GM12878 (cell line): ENCODE measurements around the gene BNC2. TPM values are rescaled to one million over a fixed set of nuclear protein-coding genes. Genes with fewer than 3 reads are reported as not detected.

Source experiments
- ATAC-seq: fragments of 200-7000 bp; cut with Tn5 transposase; 3 replicates; pipeline ENCODE4 v1.9.1; 2020; ENCODE audit warnings: mild to moderate bottlenecking, moderate library complexity
- BruUV-seq: library from RNA; stranded (reverse); fragments of 400-500 nt; replicated peaks from 2 replicates; lab custom pipeline; 2021; lab: Mats Ljungman, UMichigan
- CTCF ChIA-PET: fragments of 300-600 bp; sonication (Branson Sonifier 250); formaldehyde crosslinking; extraction: SDS; loops from one replicate; lab custom pipeline; 2021; ENCODE audit warnings: inconsistent platforms; lab: Yijun Ruan, JAX
- POLR2A ChIA-PET: fragments of 350-600 bp; formaldehyde crosslinking; extraction: SDS; loops from one replicate; lab custom pipeline; 2021; ENCODE audit warnings: inconsistent platforms; lab: Charles Lee
- RAD21 ChIA-PET: fragments of 300-600 bp; sonication (Branson Sonifier 250); formaldehyde crosslinking; loops from one replicate; lab custom pipeline; 2023; ENCODE audit warnings: antibody characterized with exemption; ENCODE audit not compliant: unreplicated experiment; lab: Charles Lee
- SMC1A ChIA-PET: fragments of 300-600 bp; sonication (Branson Sonifier 250); formaldehyde crosslinking; loops from one replicate; lab custom pipeline; 2023; ENCODE audit not compliant: unreplicated experiment, uncharacterized antibody; lab: Charles Lee
- DNase-seq: peaks from one replicate; pipeline ENCODE4 v3.0.0-alpha.2; 2011; ENCODE audit warnings: low read depth, low spot score
- FAIRE-seq: peaks from 3 replicates; lab custom pipeline; 2011; peaks lifted over from hg19 to GRCh38; lab: Jason Lieb, UNC
- H2AFZ ChIP-seq: 2 replicates; pipeline ENCODE4 v1.6.0; 2011; ENCODE audit warnings: low read depth, low read length, control low read depth; ENCODE audit not compliant: control insufficient read depth
- H3K27ac ChIP-seq: 2 replicates; pipeline ENCODE4 v1.5.1; 2011; ENCODE audit warnings: control low read depth; ENCODE audit not compliant: control insufficient read depth, insufficient read depth
- H3K27me3 ChIP-seq, 2 experiments: replicated peaks in 1 of 2; 2 replicates each; pipeline versions ENCODE4 v1.6.0 to v1.6.1; 2011; ENCODE audit warnings: low read length in 1 of 2; ENCODE audit not compliant: control insufficient read depth in 2 of 2, insufficient read depth in 2 of 2
- H3K36me3 ChIP-seq, 2 experiments: 2 replicates each; pipeline ENCODE4 v1.5.1; 2011; ENCODE audit warnings: low read length in 1 of 2; ENCODE audit not compliant: control insufficient read depth in 2 of 2, insufficient read depth in 2 of 2
- H3K4me1 ChIP-seq: 2 replicates; pipeline ENCODE4 v1.6.1; 2011; ENCODE audit warnings: mild to moderate bottlenecking, low read length, moderate library complexity, mixed read lengths; ENCODE audit not compliant: control insufficient read depth, insufficient read depth
- H3K4me2 ChIP-seq: 2 replicates; pipeline ENCODE4 v1.6.0; 2011; ENCODE audit warnings: control low read depth; ENCODE audit not compliant: control insufficient read depth, insufficient read depth
- H3K4me3 ChIP-seq: fragments of 200-600 bp; sonication (generic); 2 replicates; pipeline ENCODE4 v1.5.1; 2016
- H3K79me2 ChIP-seq: 2 replicates; pipeline ENCODE4 v1.6.0; 2011; ENCODE audit warnings: low read length; ENCODE audit not compliant: control insufficient read depth, insufficient read depth
- H3K9ac ChIP-seq: 2 replicates; pipeline ENCODE4 v1.8.0; 2011; ENCODE audit warnings: low read length, control low read depth, mixed read lengths; ENCODE audit not compliant: control insufficient read depth, insufficient read depth
- H3K9me3 ChIP-seq: replicated peaks from 3 replicates; pipeline ENCODE4 v1.5.1; 2011; ENCODE audit warnings: mild to moderate bottlenecking, low read length; ENCODE audit not compliant: control insufficient read depth, insufficient read depth
- H4K20me1 ChIP-seq: 2 replicates; pipeline ENCODE4 v1.6.0; 2011; ENCODE audit not compliant: control insufficient read depth, insufficient read depth
- EP300 ChIP-seq, 2 experiments: fragments of 150-350 bp in 1 of 2; IDR thresholded peaks; 2 replicates each; pipeline ENCODE4 v1.6.1; 2011 to 2012; ENCODE audit warnings: low read depth in 2 of 2, low read length in 2 of 2, borderline replicate concordance in 1 of 2, improper control_type of control experiment in 1 of 2, inconsistent platforms in 1 of 2; ENCODE audit not compliant: control insufficient read depth in 1 of 2
- EZH2 ChIP-seq: IDR thresholded peaks from 2 replicates; pipeline ENCODE4 v1.6.1; 2012; ENCODE audit warnings: low read depth, mild to moderate bottlenecking, control low read depth, inconsistent platforms, low read length, borderline replicate concordance; ENCODE audit not compliant: control insufficient read depth
- FOS ChIP-seq: IDR thresholded peaks from 3 replicates; pipeline ENCODE4 v1.6.1; 2011; ENCODE audit warnings: borderline replicate concordance; ENCODE audit not compliant: insufficient read length; ENCODE audit errors: extremely low read depth
- GABPA ChIP-seq: IDR thresholded peaks from 2 replicates; pipeline ENCODE4 v1.6.1; 2014; ENCODE audit warnings: antibody characterized with exemption, low read depth, mild to moderate bottlenecking, inconsistent platforms
- IKZF2 ChIP-seq, 2 experiments: fragments of 450-650 bp; IDR thresholded peaks; 2 replicates each; pipeline ENCODE4 v1.6.1; 2017; ENCODE audit warnings: mild to moderate bottlenecking in 2 of 2, moderate library complexity in 2 of 2
- MEF2B ChIP-seq: fragments of 450-650 bp; IDR thresholded peaks from 2 replicates; pipeline ENCODE4 v1.6.1; 2018; ENCODE audit warnings: mild to moderate bottlenecking, moderate library complexity; ENCODE audit not compliant: partially characterized antibody, poor library complexity, severe bottlenecking
- MLLT1 ChIP-seq: fragments of 450-650 bp; IDR thresholded peaks from 2 replicates; pipeline ENCODE4 v1.6.1; 2016; ENCODE audit warnings: mild to moderate bottlenecking
- NBN ChIP-seq: fragments of 450-650 bp; IDR thresholded peaks from 2 replicates; pipeline ENCODE4 v1.6.1; 2016
- PKNOX1 ChIP-seq: fragments of 450-650 bp; IDR thresholded peaks from 2 replicates; pipeline ENCODE4 v1.6.1; 2016; ENCODE audit warnings: mild to moderate bottlenecking
- PML ChIP-seq: IDR thresholded peaks from 2 replicates; pipeline ENCODE4 v1.6.1; 2012; ENCODE audit warnings: low read length, inconsistent platforms
- RB1 ChIP-seq: fragments of 450-650 bp; formaldehyde crosslinking; IDR thresholded peaks from 2 replicates; pipeline ENCODE4 v1.6.1; 2017; ENCODE audit warnings: mild to moderate bottlenecking, borderline replicate concordance
- ZNF384 ChIP-seq: IDR thresholded peaks from 2 replicates; pipeline ENCODE4 v1.6.1; 2012; ENCODE audit warnings: low read depth, mild to moderate bottlenecking, low read length, improper control_type of control experiment, borderline replicate concordance
- ZNF592 ChIP-seq: fragments of 450-650 bp; IDR thresholded peaks from 2 replicates; pipeline ENCODE4 v1.6.1; 2017; ENCODE audit warnings: mild to moderate bottlenecking, moderate library complexity
- WGBS: methylation state at CpG from one replicate; pipeline ENCODE4 v1.1.6; 2016; ENCODE audit warnings: low lambda C conversion rate; ENCODE audit not compliant: insufficient replicate concordance, insufficient coverage; ENCODE audit errors: missing lambda C conversion rate; 5-methylcytosine and 5-hydroxymethylcytosine counted together
- in situ Hi-C: fragments of 300-500 bp; cut with MboI; formaldehyde crosslinking; loops from 9 replicates; pipeline ENCODE4 v1.14.3; 2018; ENCODE audit warnings: mixed read lengths
- intact Hi-C: fragments of 100-400 bp; cut with micrococcal nuclease; formaldehyde crosslinking; loops from one replicate; pipeline ENCODE4 v1.14.2; 2022; ENCODE audit not compliant: unreplicated experiment
- polyA plus RNA-seq, 11 experiments: library from polyadenylated mRNA; depleted of rRNA in 4 of 11; unstranded in 6 of 11; stranded (reverse) in 5 of 11; fragments of >200 nt; fragmentation: Nextera tagmentation in 4 of 11; fragmentation: Illumina TruSeq in 1 of 11; extraction: Ambion mirVana in 4 of 11; extraction: Trizol in 1 of 11; gene quantifications; 1 replicate in 1 of 11; 2 replicates in 10 of 11; pipeline versions ENCODE4 v1.2.1 to v1.2.3, GENCODE V29; 2011 to 2016; ENCODE audit warnings: inconsistent platforms in 2 of 11, missing spikeins in 2 of 11, low read depth in 1 of 11
- total RNA-seq, 4 experiments: library from RNA; depleted of rRNA in 3 of 4; stranded (reverse); fragments of >200 nt in 3 of 4; fragmentation: Illumina TruSeq in 1 of 4; extraction: Trizol in 1 of 4; gene quantifications; 2 replicates each; pipeline versions ENCODE4 v1.2.1 to v1.2.3, GENCODE V29; 2013 to 2021

Gene BNC2
- total and polyA plus RNA-seq, 10 of the 15 experiments (the other 5 are each of a cell fraction or from before 2014, with no cell fraction given), result 0.05 to 14.5 (median 0.26) TPM

- TF ChIP-seq GABPA (no peak), EZH2 (no peak)
Measured at GRCh38 chr9:16828340-16829281, 41.9 kb downstream of the BNC2 start (continued).

- RAD21 ChIA-PET, result no interaction called here
- no peak for TF ChIP-seq MEF2B
- TF ChIP-seq RB1, result no peak
- TF ChIP-seq PML, result no peak
- TF ChIP-seq ZNF384, result no peak
- TF ChIP-seq FOS, result no peak
- no peak for TF ChIP-seq IKZF2 (IDR thresholded peaks at IDR 0.05)
- TF ChIP-seq PKNOX1, result no peak
- no peak for TF ChIP-seq NBN
- TF ChIP-seq MLLT1, result no peak
- TF ChIP-seq EP300 (IDR thresholded peaks at IDR 0.05; ENCODE audit: borderline replicate concordance in 1 of 2, control insufficient read depth in 1 of 2, low read depth in 2 of 2, low read length in 2 of 2), result no peak
- TF ChIP-seq ZNF592, result no peak
Measured at GRCh38 chr9:16825971-16826625, 44.4 kb downstream of the BNC2 start.

More at GRCh38 chr9:16825971-16826625, 44.4 kb downstream of the BNC2 start:
- intact Hi-C loops, result loop anchor here (10.0 kb wide), 1 partner anchor 631 kb away; no protein-coding TSS in a partner anchor
- Histone ChIP-seq H3K27ac (no peak overlapping the region), H3K4me1 (no peaks in the 10 kb centered on the region), H3K36me3 (no peaks in the 10 kb centered on the region), H3K4me3 (no peak overlapping the region), H2AFZ (no peak overlapping the region), H3K9ac (no peak overlapping the region), H3K27me3 (no peaks in the 10 kb centered on the region), H3K79me2 (no peaks in the 10 kb centered on the region), H3K9me3 (no peaks in the 10 kb centered on the region), H4K20me1 (no peaks in the 10 kb centered on the region), H3K4me2 (no peak overlapping the region)
- no TSS peak for BruUV-seq
- CTCF ChIA-PET, result interaction anchor here (2.2 kb wide), 1 partner anchor 251 kb away, joined by 6 read pairs; no protein-coding TSS in a partner anchor
- POLR2A ChIA-PET, result no interaction called here
- DNase-seq (no peak), FAIRE-seq (no peak), ATAC-seq (no peak)
- SMC1A ChIA-PET, result interaction anchor here (1.0 to 1.3 kb wide), 2 partner anchors 13 to 455 kb away, joined by 3 read pairs; no protein-coding TSS in a partner anchor
- in situ Hi-C loops, result no loop called here
- WGBS, result 33% methylated on average over 5 of the region's 5 CpGs
